ENCODE results near the gene DAZL. TPM values are rescaled to one million over a fixed set of nuclear protein-coding genes. Genes with fewer than 3 reads are reported as not detected.

Gene DAZL
- total and polyA plus RNA-seq, 10 of the 15 experiments (the other 5 are each of a cell fraction or from before 2014, with no cell fraction given) = 0.04 to 0.48 (median 0.13) TPM; not detected in 1

DNA sequence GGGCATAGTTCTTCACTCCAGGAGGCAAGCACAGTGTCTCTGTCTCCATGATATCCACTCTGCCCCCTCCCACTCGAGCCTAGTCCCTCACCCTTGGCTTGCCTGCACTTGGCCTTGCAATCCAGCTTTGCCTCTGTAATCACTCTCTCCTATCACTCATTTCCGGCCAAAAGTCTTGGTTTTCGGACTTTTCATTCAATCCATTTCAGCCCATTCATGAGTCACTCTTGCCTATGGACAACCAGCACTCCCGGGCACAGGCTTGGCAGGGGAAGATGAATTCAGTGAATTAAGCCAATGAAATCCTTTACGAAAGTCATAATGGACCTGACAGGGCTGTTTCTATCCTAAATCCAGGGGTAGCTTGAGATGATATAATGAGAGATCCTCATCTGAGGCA, 21.7 kb downstream of the DAZL start:
- SMC1A ChIA-PET (ENCODE audit: uncharacterized antibody, unreplicated experiment) = interaction anchor here (0.6 kb wide), 2 partner anchors 18 to 661 kb away, joined by 3 read pairs; no protein-coding TSS in a partner anchor
- Histone ChIP-seq H3K4me2 (ENCODE audit: control insufficient read depth, insufficient read depth) (no peak overlapping the region), H3K4me1 (ENCODE audit: control insufficient read depth, insufficient read depth, low read length) (no peaks in the 10 kb centered on the region), H3K27me3 (replicated peaks in 1 of 2; ENCODE audit: control insufficient read depth in 2 of 2, insufficient read depth in 2 of 2, low read length in 1 of 2) (no peaks in the 10 kb centered on the region), H3K4me3 (no peak overlapping the region), H4K20me1 (ENCODE audit: control insufficient read depth, insufficient read depth) (no peaks in the 10 kb centered on the region), H3K9ac (ENCODE audit: control insufficient read depth, insufficient read depth, low read length) (no peak overlapping the region), H3K79me2 (ENCODE audit: control insufficient read depth, insufficient read depth, low read length) (no peaks in the 10 kb centered on the region), H3K9me3 (replicated peaks; ENCODE audit: control insufficient read depth, insufficient read depth, low read length) (no peaks in the 10 kb centered on the region; the same call in 2 of the 3 replicates), H3K36me3 (ENCODE audit: control insufficient read depth in 2 of 2, insufficient read depth in 2 of 2, low read length in 1 of 2) (no peaks in the 10 kb centered on the region), H3K27ac (ENCODE audit: control insufficient read depth, insufficient read depth) (no peak overlapping the region), H2AFZ (ENCODE audit: control insufficient read depth, low read depth, low read length) (no peak overlapping the region)
- ATAC-seq = no peak
- BruUV-seq (replicated peaks) = no TSS peak
- intact Hi-C loops (cut with micrococcal nuclease; ENCODE audit: unreplicated experiment) = no loop called here
- TF ChIP-seq RB1 (IDR thresholded peaks at IDR 0.05; ENCODE audit: borderline replicate concordance) (no peak), ZNF274 (IDR thresholded peaks at IDR 0.05; ENCODE audit: insufficient read depth, insufficient read length) (no peak), NBN (IDR thresholded peaks at IDR 0.05) (no peak), SMC3 (IDR thresholded peaks at IDR 0.05; ENCODE audit: borderline replicate concordance, low read length) (no peak), WRNIP1 (IDR thresholded peaks at IDR 0.05; ENCODE audit: borderline replicate concordance, low read depth, low read length) (no peak), KLF5 (IDR thresholded peaks at IDR 0.05; ENCODE audit: partially characterized antibody) (no peak), PAX5 (IDR thresholded peaks at IDR 0.05; ENCODE audit: borderline replicate concordance, low read depth, low read length) (no peak), MXI1 (IDR thresholded peaks at IDR 0.05; ENCODE audit: low read depth, low read length) (no peak), ZNF622 (IDR thresholded peaks at IDR 0.05) (no peak), ETV6 (conservative IDR thresholded peaks at IDR 0.05 in 1 of 2, IDR thresholded peaks at IDR 0.05 in 1 of 2; ENCODE audit: borderline replicate concordance in 1 of 2, low read depth in 1 of 2) (no peak), TBL1XR1 (IDR thresholded peaks at IDR 0.05; ENCODE audit: low read depth, low read length) (no peak), SP1 (IDR thresholded peaks at IDR 0.05; ENCODE audit: low read depth, low read length) (no peak), HDGF (IDR thresholded peaks at IDR 0.05) (no peak), PRDM15 (CRISPR knock-in tag; IDR thresholded peaks at IDR 0.05) (no peak), NRF1 (conservative IDR thresholded peaks at IDR 0.05; ENCODE audit: low read depth, low read length) (no peak), POU2F2 (IDR thresholded peaks at IDR 0.05; ENCODE audit: borderline replicate concordance, low read depth, low read length) (no peak), CBX3 (IDR thresholded peaks at IDR 0.05; ENCODE audit: borderline replicate concordance, low read depth) (no peak), TCF3 (IDR thresholded peaks at IDR 0.05; ENCODE audit: borderline replicate concordance, insufficient read depth, low read depth, low read length) (no peak)
- TF ChIP-seq, protein P1, sequence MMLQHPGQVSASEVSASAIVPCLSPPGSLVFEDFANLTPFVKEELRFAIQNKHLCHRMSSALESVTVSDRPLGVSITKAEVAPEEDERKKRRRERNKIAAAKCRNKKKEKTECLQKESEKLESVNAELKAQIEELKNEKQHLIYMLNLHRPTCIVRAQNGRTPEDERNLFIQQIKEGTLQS (IDR thresholded peaks at IDR 0.05; ENCODE audit: borderline replicate concordance, extremely low read depth, low read depth, low read length) = no peak
- TF ChIP-seq, protein P2, sequence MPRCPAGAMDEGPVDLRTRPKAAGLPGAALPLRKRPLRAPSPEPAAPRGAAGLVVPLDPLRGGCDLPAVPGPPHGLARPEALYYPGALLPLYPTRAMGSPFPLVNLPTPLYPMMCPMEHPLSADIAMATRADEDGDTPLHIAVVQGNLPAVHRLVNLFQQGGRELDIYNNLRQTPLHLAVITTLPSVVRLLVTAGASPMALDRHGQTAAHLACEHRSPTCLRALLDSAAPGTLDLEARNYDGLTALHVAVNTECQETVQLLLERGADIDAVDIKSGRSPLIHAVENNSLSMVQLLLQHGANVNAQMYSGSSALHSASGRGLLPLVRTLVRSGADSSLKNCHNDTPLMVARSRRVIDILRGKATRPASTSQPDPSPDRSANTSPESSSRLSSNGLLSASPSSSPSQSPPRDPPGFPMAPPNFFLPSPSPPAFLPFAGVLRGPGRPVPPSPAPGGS (IDR thresholded peaks at IDR 0.05; ENCODE audit: borderline replicate concordance, insufficient read depth, low read depth, low read length, poor library complexity, severe bottlenecking) = no peak
- CTCF ChIA-PET = no interaction called here
- POLR2A ChIA-PET = no interaction called here
- WGBS (ENCODE audit: insufficient coverage, insufficient replicate concordance, low lambda C conversion rate, missing lambda C conversion rate) = 45% methylated on average over 5 of the region's 5 CpGs
- in situ Hi-C loops (cut with MboI) = no loop called here
- no peak for FAIRE-seq
- RAD21 ChIA-PET (ENCODE audit: unreplicated experiment) = no interaction called here
- DNase-seq (ENCODE audit: low read depth, low spot score) = no peak
